Inferior parietal cortex (tissue), 1 donor: ENCODE data around the gene ZBTB16.

Experiments
- DNase-seq: peaks from one replicate; pipeline ENCODE4 v3.0.0-alpha.2; 2016; ENCODE audit errors: extremely low spot score

ZBTB16 gene

DNA sequence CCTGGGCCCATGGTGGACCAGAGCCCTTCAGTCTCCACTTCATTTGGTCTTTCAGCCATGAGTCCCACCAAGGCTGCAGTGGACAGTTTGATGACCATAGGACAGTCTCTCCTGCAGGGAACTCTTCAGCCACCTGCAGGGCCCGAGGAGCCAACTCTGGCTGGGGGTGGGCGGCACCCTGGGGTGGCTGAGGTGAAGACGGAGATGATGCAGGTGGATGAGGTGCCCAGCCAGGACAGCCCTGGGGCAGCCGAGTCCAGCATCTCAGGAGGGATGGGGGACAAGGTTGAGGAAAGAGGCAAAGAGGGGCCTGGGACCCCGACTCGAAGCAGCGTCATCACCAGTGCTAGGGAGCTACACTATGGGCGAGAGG, 4.3 kb downstream of the ZBTB16 start:
- DNase-seq: no peak

DNA sequence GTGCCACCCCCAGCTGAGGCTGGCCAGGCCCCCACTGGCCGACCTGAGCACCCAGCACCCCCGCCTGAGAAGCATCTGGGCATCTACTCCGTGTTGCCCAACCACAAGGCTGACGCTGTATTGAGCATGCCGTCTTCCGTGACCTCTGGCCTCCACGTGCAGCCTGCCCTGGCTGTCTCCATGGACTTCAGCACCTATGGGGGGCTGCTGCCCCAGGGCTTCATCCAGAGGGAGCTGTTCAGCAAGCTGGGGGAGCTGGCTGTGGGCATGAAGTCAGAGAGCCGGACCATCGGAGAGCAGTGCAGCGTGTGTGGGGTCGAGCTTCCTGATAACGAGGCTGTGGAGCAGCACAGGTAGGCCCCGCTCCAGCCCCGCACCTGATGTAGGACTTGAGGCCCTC, 4.7 kb downstream of the ZBTB16 start:
- no peak for DNase-seq

DNA sequence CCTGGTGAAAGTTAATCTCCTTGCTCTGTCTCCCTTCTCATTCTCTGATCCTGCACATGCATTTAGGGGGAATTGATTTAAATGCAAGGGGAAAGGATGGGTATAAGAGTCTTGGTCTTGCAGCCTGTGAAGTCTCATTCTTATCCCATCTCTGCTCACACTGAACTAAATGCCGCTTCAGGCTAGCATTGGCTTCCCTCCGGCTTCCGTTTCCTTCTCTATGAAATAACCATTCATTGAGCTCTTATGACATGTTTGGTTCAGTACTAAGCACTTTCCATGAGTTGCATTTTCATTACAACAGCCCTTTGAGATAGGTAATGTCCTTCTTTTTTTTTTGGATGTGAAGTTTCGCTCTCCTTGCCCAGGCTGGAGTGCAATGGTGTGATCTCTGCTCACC, 5.6 kb downstream of the ZBTB16 start:
- no peak for DNase-seq

DNA sequence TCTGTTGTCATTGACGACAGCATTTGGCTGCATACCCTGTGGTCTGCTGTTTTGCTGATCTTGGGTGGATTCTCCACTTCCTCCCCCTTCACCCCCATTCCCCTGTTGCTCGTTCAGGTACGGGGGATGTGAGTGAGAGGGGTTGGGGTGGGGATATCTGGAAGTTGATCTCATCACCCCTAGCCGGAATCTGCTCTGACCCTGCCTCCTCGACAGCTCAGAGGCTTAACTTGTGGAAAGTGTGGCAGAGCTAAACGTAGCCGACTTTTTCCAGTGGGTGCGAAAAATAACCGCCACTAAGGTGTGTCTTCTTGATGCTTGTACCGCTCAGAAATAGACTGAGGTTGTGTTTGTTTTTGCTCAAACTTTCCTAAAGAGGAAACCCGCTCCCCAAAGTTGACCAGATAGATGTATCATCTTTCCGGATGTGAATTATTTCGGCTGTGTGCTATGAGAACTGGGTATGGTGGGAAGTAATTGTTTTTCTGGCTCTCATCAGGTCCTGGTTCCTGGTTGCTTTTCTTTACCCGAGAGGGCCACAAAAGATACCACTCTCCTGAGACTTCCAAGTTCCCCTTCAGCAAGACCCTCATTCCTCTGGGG, 6.6 kb downstream of the ZBTB16 start:
- no peak for DNase-seq

DNA sequence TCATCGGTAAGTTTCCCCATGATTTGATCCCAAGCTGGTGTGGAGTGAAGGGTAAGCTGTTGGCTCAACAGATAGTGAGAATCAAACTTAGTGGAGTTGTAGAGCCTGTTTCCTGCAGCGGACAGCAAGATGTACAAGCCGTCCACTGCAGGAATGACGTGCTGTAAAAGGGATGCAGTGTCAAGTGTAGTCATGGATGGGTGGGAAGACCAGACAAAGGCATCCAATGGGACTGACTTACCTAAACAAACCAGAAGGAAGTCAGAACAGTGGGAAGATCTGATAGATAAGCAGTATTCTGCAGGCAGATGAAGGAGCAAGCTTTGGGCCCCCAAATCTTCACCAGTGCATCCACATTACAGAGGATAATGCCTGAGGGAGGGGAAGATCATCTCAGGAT, 8.8 kb downstream of the ZBTB16 start:
- no peak for DNase-seq

DNA sequence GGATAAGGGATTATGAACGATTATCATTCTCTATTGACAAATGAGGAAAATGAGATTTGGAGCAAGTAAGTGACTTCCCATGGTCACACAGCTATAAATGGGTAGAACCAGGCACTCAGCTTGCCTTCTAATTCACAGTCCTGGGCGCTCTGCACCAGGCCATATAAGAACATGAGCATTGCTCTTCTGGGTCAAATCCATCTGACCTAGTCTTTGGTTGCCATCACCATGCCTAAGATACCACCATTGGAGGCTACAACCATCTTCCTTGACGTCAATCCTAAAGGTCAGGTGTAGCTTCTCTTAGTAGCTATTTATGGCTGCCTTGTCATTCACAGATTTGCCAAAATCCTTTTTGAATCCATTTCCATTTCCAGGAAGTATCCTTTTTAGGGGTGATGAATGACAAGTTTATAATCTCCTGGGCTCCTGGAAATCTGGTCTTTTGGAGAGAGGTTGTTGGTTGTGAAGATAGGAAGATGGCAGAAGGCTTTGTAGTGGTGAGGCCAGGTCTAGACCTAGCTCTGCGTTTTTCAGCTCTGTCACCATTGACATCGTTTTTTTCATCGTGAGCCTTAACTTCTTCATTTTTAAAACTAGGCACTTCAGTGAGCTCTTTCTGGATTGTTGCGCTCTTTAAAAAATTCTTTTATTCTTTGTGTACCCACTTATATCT, 11.1 kb downstream of the ZBTB16 start:
- DNase-seq: no peak

DNA sequence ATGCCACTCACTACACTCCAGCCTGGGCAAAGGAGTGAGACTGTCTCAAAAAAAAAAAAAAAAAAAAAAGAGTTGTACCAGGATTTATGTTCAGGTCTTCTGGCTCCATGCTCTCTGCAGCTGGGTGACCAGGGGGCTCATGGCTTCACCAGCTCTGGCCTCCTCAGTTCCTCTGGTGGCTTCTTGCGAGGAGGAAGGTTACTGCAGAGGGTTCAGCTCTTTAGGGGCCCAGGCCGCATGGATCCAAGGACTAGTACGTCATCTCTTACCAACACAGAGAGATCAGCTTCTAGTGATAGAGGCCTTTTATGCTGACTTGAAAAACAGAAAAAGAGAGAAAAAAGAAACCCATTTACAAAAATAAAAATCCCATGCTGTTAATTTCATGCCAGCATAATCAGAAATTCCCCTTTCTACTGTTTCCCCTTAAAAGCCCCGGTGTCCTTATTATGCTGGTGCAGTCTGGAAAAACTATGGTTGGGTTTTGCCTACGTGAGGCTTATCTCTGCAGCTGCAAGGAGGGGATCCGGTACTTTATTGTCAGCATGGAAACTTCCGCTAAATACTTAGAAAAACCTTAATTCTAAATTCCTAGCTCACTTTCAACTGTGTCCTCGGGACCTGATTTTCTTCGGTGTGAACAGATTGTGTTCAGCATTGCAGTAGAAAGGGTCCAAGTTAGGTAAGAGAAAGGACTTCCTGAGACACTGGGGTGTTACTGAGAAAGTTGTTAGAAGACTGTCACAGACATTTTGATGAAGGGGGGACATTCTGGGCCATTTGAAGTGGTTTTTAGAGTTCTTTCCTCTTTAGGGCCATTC, 13.7 kb downstream of the ZBTB16 start:
- DNase-seq: no peak

DNA sequence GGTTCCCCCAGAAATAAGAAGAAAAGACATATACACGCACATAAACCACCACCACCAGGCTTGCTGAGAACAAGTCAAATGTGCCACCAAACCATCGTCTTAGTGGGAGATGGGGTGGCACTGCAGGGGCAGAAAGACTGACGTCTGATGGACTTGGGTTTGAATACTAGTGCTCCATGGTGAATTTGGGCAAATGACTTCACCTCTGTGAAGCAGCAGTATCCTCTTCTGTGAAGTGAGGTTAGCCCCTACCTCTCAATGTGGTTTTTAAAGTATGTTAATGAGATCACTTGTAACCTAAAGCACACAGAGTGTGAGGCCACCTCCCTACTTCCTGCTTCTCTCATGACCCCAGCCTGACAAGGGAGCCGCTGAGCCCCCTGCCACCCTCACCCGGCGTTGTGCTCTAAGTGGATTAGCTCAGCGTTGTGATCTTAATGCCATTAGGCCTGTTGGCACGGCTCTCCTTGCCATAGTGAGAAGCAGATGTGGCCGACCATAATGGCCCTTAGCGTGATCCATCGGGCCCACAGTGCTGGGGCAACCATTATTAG, 14.4 kb downstream of the ZBTB16 start:
- DNase-seq: no peak

DNA sequence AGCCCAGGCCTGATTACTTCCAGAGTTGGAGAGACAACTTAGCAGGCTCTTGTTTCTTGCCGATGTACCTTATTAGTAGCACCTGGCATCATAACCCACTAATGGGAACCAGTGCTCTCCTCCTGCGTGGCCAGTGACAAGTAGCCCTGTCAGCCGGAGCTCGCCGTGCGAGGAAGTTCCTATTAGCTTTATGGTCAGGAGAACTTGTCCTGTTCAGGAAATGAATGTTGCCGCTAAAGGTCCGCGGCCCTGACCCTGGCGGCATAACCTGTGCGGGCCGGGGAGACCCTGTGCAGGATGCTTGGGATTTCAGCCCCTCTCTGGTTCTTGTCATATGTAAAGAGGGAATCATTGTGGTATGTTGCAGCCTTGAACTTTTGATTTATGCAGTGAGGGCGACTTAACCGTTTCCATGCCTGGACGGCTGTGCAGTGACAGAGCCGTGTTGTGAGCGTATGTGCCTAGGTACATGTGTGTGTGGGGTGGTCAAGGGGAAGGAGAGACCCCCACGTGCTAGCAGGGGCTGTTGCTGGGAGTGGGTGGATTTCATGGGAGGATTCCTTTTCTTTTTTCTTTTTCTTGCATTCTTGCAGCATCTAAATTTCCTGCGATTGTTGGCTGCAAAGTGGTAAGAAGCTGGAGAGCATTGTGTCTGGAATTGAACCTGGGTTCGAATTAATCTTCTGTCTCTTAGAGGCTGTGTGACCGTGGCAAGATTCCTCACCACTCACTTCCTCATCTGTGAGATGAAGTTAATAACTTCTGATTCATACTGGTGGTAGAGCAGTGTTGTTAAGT, 15.2 kb downstream of the ZBTB16 start:
- no peak for DNase-seq

DNA sequence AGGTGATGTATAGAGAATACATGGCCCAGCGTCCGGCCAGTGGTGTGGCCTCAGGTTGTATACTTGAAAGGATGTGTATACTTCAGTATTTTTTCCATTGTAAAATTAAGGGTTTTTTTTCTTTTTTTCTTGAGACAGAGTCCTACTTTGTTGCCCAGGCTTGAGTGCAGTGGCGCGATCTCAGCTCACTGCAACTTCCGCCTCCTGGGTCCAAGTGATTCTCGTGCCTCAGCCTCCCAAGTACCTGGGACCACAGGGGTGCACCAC, 15.8 kb downstream of the ZBTB16 start:
- DNase-seq: no peak

DNA sequence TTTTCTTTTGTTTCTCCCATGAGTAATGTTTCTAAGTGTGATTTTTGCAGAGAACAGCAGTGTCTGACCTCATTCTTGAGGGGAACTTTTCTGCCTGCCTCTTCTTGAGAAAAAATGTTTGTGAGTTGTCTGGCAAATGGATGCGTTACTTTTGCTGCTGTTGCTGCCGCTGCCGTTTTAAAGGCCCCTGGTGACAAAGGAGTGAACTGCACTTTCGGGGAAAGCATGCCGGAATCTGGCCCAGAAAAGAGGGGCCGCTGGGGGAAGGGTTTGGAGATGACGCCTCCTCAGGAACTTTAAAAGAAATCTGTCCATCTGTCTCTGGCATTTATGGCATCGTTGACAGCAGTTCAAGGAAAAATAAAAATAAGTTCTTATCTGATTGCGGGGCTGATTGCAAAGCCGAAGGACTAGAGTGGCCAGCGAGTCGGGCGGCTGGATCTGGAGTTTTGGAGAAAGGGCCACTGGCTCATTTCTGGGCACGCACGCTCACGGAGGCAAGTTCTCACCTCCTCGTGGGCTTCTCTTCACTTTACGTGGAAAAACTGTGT, 16.5 kb downstream of the ZBTB16 start:
- no peak for DNase-seq

DNA sequence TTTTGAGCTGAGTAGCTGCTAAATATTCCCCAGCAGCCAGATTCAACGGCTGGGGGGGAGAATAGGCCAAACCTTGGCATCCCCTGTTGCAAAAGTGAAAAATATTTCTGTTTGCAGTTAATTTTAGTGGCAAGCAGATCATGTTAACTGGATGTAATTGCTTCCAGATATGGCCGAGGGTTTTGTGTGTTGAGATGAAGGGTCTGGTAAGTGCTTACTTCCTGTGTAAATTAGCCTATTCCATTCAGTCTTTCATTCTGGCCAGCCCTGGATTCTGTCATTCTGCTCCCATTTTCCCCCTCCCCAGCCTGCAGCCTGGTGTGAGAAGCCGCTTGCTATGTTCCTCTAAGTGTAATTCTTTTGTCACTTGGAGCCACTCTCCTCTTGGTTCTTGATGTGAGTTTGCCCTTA, 17.4 kb downstream of the ZBTB16 start:
- DNase-seq: no peak

DNA sequence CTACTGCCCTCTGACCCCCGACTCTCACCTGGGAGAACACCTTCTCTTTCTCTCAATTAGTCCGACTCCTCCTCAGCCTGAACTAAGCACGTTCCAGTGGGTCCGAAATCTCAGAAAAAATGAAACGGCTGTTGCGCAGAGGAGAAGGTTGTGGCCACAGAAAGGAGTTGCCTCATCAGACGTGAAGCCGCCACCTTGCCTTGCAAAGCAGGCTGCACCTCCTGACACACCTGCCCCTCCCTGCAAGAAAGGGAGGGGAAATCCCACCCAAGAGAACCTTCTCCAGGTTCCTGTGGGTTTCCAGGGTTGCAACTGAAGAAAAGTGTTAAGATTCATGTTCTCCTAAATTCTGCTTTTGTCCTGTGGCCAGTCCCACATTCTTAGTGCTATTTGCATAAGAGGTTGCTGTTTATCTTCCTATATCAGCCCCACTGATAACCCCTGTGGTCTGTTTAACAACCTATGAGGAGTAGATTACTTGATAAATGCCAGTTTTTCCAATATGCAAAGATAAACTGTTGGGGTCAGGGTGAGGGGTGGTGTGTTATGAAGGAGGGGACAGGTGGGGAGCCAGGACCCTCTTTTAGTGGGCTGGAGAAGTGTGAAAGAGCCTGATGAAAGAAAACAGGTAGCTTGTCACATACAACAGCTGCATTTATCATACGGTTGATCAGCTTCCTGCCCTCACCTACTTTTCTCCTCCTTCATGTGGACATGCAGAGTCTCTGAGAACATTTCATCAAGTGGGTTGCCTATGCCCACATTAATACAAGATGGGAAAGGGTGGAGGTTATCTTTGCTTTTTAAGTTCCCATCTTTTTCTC, 18.2 kb downstream of the ZBTB16 start:
- no peak for DNase-seq

DNA sequence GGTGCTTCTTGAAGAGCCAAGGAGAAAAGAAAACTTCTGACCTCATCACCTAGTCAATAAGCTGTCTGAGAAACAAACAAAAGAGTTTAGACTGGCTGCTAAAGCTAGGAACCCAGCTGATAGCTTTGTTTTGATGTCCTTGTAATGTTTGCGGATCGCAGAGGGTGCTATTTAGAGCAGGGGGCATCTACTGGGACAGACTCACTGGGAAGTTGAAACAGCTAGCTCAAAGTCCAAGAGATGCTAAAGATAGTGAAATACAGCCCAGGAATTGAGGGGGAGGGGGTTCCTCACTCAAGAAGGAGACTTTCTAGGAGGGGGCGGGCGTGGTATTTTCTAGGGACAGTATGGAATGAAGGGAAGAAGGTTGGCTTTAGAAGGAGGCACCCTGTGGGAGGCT, 18.9 kb downstream of the ZBTB16 start:
- DNase-seq: no peak

DNA sequence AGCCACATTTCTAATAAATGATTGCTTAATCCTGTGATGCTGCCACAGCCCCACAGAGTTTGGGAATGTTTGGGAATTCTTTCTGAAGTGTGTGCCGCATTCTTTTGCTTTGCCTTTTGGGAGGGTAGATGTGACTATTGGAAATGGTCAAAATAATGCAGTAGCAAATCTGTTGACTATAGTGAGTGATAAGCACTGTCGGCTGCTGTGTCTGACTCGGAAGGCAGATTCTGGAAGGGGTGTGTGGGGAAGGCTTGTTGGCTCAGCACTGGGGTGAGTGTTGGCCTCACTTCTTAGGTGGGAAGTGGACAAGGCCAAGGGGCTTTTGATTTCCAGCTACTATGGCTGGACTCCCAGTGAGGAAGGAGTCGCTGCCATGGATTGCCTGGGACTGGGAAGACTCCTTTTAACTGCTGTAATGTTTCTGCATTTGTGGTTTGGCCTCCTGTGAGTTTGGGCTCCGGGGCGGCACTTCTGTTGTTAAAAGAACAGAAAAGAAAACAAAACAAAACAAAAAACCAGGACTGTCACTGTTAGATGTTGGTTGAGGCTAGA, 20.1 kb downstream of the ZBTB16 start:
- no peak for DNase-seq

DNA sequence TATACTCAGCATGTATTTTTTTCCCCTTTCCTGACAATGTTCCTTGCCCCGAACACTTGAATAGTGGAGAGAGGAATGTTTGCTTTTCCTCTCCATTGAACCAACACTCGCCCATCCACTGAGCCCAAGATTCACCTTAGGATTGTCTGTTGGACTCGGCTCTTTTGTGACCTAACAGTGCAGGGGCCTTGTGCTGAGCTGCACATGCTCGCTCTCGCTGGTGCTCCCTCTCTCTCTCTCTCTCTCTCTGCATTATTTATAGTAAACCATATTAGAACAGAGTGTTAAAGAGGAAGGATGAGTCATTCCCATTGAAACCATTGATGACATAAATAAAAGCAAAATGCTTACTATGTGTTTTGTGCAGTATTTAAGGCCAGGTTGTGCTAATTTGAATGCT, 20.7 kb downstream of the ZBTB16 start:
- no peak for DNase-seq

DNA sequence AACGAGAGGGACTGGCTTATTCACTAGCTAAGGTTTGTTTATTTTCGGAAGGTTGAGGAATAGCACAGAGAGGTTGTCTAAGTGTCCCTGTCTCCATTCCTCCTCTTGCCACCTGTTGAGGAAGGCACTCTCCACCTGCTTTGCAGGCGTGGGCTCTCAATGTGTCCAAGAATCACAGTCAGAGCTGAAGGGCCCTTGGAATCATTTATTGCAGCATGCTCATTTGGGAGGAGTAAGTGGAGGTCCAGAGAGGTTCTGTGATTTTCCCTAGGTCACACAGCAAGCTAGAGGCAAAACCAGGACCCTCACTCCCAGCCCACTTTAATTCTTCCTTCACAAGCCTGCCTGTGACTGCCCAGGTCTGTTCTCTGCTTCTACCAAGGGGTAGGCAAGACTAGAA, 21.3 kb downstream of the ZBTB16 start:
- DNase-seq: no peak

DNA sequence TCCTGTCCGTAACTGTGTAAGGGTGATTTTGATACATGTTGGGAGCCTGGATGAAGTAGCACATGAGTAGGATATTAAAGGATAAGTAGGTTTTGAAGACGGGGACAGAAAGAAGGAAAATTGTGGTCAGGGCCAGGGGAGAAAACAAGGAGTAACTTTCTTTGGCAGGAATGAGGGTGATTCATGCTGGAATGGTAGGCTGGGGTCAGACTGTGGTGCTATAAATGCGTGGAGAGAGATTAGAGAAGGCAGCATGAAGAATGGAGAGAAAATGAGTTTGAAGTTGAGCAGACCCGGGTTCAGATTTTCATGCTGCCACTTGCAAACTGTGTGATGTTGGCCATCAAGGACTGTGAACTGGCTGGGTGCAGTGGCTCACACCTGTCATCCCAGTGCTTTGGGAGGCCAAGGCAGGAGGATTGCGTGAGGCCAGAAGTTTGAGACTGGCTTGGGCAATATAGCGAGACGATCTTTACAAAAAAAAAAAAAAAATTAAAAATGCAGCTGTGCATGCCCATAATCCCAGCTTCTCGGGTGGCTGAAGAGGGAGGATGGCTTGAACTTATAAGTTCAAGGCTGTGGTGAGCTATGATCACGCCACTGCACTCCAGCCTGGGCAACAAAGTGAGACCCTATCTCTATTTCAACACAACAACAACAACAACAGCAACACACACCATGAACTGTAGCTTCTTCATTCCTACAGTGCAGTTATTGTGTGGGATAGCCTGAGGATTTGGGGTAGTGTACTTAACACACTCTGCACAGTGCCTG, 22.3 kb downstream of the ZBTB16 start:
- no peak for DNase-seq

DNA sequence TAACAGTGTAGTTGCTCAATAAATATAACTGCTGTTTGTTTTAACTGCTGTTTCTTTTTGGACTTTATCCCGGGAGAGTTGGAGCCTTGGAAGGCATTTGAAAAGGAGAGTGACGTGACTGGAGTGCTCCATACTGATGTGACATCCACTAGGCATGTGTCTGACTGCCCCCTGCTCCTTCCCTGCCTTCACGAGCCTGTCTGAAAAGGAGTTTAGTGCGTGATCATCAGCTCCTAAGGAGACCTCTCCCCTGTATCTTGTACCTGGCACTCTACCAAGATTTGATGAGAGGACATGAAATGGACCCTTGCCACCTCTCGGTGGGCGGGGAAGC, 22.9 kb downstream of the ZBTB16 start:
- no peak for DNase-seq

DNA sequence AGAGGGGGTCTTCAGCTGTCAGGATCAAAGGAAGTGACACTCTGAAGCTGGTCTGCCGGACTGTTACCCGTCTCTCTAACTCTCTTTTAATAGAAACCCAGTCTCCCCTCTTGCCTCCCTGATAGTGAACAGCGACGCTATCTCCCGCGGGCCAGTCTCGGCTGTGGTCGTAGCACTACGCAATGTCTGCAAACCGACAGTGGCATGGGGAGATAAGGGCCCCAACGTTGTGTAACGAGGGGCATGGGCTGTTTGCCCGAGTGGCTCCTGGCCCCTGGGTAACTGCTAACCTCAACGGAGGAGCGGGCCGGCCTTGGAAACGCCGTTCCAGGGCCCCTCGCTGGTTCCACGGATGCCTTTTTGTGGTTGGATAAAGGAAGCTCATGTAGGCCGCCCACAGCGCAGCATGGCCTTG, 23.3 kb downstream of the ZBTB16 start:
- no peak for DNase-seq
